Measurements from ENCODE around the gene NKIRAS1.
"Not testable (repeated sequence)": the region's sequence is repeated elsewhere in the genome, so short reads cannot be mapped to it uniquely, and the experiment has no call there.

NKIRAS1 gene

GRCh38 chr3:23909341-23909740 lies 7.4 kb downstream of the NKIRAS1 start:
- no peaks in the 10 kb centered on the region for H3K9me3 Mint-ChIP-seq
- CTCF ChIA-PET, result no interaction called here
- peaks cover 5% of the 10 kb centered on the region for H3K4me1 Mint-ChIP-seq
- peaks cover 13% of the 10 kb centered on the region for H3K36me3 Mint-ChIP-seq
- H3K27ac Mint-ChIP-seq, result no peak overlapping the region
- H3K4me3 Mint-ChIP-seq, result no peak overlapping the region
- no peak for DNase-seq
- H3K27me3 Mint-ChIP-seq, result no peaks in the 10 kb centered on the region

GRCh38 chr3:23904545-23904944 lies 12.2 kb downstream of the NKIRAS1 start:
- Mint-ChIP-seq H3K27me3 (no peaks in the 10 kb centered on the region), H3K36me3 (peaks cover 17% of the 10 kb centered on the region), H3K27ac (no peak overlapping the region), H3K9me3 (no peaks in the 10 kb centered on the region), H3K4me3 (no peak overlapping the region), H3K4me1 (no peaks in the 10 kb centered on the region)
- CTCF ChIA-PET, result no interaction called here
- no peak for DNase-seq

- Mint-ChIP-seq H3K4me1 (no peaks in the 10 kb centered on the region), H3K4me3 (no peak overlapping the region), H3K36me3 (peaks cover 23% of the 10 kb centered on the region), H3K27me3 (no peaks in the 10 kb centered on the region), H3K27ac (no peak overlapping the region), H3K9me3 (no peaks in the 10 kb centered on the region)
- DNase-seq, result no peak
- CTCF ChIA-PET, result interaction anchor here (0.8 kb wide), 1 partner anchor 278 kb away, joined by 4 read pairs; no protein-coding TSS in a partner anchor
These were observed 16.0 kb downstream of the NKIRAS1 start for GRCh38 chr3:23900744-23901143.

DNA sequence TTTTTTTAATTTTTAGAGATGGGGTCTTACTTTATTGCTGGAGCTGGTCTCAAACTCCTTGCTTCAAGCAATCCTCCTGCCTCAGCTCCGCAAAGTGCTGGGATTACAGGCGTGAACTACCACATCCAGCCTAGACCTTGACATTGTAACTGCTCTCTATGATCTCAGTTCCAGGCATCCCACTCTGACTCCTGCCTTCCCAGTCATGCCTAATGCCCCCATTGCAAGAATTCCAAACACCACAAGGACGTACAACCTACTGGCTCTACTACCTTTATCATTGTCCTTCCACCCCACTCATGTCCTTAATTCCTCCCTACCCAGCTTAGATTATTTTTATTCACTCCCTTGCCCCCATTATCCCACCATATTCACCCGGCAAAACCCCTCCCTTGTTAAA lies 21.6 kb downstream of the NKIRAS1 start:
- CTCF ChIA-PET, result no interaction called here
- peaks cover 23% of the 10 kb centered on the region for H3K36me3 Mint-ChIP-seq
- no peak for DNase-seq
- no peaks in the 10 kb centered on the region for H3K4me1 Mint-ChIP-seq
- H3K27me3 Mint-ChIP-seq, result no peaks in the 10 kb centered on the region
- peak overlapping the region; percentile 24 for H3K27ac Mint-ChIP-seq
- H3K9me3 Mint-ChIP-seq, result no peaks in the 10 kb centered on the region
- H3K4me3 Mint-ChIP-seq, result no peak overlapping the region

DNA sequence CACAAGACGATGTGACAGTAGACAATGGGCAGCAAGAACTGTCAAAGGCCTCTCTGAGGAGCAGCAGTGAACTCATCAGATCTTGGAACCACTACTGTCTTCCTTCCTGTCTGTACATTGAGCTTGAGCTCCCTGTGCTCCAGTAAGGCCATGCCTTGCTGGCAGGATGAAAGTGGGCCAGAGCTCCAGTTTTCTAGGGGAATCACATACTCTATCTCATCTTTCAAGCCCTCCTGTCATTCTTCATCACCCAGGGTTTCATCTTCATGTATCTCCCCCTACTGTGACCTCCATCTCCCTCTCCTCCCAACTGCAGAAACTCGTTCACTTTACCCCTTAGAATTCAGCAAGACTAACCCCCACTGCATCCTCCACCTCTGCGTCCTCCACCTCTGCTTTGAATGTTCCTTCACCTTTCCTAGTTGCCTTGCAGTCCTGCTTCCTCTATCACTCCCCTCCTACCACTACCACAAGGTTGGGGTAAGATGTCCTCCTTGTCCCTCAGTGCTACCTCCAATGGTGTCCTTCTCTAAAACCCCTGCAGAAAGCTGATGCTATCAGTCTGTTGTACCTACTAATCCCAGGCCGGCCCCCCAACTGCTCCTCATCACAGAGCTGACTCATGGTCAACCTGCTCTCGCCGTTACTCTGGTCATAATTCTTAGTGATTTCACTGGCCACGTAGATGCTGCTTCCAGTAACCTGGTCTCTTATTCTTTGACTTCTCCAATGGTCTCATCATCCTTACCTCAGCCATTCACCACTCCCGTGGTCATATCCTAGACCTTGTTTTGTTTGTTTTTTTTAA lies 22.3 kb downstream of the NKIRAS1 start:
- Mint-ChIP-seq H3K4me3 (no peak overlapping the region), H3K27me3 (no peaks in the 10 kb centered on the region), H3K4me1 (no peaks in the 10 kb centered on the region), H3K9me3 (no peaks in the 10 kb centered on the region), H3K27ac (no peak overlapping the region), H3K36me3 (peaks cover 23% of the 10 kb centered on the region)
- no peak for DNase-seq
- CTCF ChIA-PET, result no interaction called here

DNA sequence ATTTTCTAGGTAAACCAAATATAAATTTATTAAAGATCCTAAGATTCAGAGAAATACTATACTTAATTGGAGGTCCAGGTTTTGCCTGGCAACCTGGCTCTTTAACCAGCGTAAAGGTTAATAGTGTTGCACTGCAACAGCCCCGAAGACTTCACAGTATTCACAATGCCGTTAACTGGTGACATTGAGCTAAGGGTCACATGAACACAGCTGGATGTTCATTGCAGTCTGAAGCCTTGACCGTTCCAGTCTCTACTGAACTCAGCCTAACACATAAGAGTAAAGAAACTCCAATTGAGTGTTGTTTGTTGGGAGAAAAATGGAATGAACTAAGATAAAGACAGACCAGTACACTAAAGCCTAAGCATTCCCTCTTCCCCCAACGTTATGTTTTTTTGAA lies 26.8 kb downstream of the NKIRAS1 start:
- Mint-ChIP-seq H3K27me3 (no peaks in the 10 kb centered on the region), H3K27ac (no peak overlapping the region), H3K4me3 (no peak overlapping the region), H3K4me1 (no peaks in the 10 kb centered on the region), H3K9me3 (no peaks in the 10 kb centered on the region), H3K36me3 (peaks cover 18% of the 10 kb centered on the region)
- no peak for DNase-seq
- CTCF ChIA-PET, result interaction anchor here (0.8 to 1.1 kb wide), 2 partner anchors 35 to 54 kb away, joined by 3 read pairs; no protein-coding TSS in a partner anchor

DNA sequence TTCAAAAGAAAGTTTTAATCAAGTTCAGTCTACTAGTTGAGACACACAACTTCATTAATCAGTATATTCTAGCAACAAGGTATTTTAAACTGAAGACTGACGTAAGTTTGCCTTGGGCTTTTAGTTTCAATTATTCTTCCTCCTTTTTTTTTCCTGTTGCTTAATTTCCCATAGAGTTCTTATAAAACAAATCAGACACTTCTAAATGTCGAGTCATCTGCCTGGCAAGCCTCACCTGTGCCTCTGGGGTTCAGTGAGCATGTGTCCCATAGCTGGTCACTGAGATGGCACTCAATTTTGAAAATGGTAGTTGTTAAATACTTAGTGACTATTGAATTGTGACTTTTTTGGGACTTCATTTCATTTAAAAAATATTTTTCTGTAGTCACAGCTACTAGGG lies 27.4 kb downstream of the NKIRAS1 start:
- no peaks in the 10 kb centered on the region for H3K9me3 Mint-ChIP-seq
- H3K4me3 Mint-ChIP-seq, result no peak overlapping the region
- CTCF ChIA-PET, result interaction anchor here (0.6 to 2.1 kb wide), 7 partner anchors 10 to 675 kb away, joined by 3 to 6 read pairs (median 3); partner anchors contain the start of genes NKIRAS1 and RPL15

DNA sequence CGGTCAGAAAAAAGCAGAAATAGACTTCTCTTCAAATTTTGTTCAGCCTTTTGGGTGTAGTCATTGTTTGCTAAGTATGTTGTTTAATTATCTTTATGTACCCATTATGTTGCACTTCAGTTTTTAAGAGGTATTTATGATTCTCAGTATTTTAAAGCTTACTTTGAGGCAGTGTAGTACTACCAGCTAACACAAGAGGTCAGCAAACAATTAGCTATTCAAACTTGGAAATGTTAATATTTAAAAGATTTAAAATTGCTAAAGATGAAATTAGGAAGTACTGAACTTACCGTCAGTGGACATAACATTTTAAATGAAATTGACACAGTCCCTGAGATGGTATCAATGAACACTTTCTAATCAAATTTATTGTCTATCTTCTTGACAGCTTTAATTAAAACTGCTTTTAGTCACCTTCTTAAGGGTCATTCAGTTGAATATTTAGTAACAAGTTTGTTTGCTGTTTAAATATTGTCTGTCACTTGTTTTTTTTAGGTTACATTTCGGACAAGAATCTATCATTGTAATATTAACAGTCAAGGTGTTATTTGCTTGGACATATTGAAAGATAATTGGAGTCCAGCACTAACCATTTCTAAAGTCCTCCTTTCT lies 28.1 kb downstream of the NKIRAS1 start:
- Mint-ChIP-seq H3K9me3 (no peaks in the 10 kb centered on the region), H3K4me3 (no peak overlapping the region), H3K4me1 (no peaks in the 10 kb centered on the region), H3K27ac (no peak overlapping the region), H3K36me3 (peaks cover 11% of the 10 kb centered on the region), H3K27me3 (no peaks in the 10 kb centered on the region)
- CTCF ChIA-PET, result interaction anchor here (0.5 to 2.1 kb wide), 19 partner anchors 9 to 674 kb away, joined by 3 to 6 read pairs (median 3); partner anchors contain the start of genes NKIRAS1 and RPL15
- DNase-seq, result no peak

More for the DNA sequence above, 27.4 kb downstream of the NKIRAS1 start:
- H3K4me1 Mint-ChIP-seq, result no peaks in the 10 kb centered on the region
- H3K27me3 Mint-ChIP-seq, result no peaks in the 10 kb centered on the region
- DNase-seq, result no peak
- H3K36me3 Mint-ChIP-seq, result peaks cover 13% of the 10 kb centered on the region
- H3K27ac Mint-ChIP-seq, result no peak overlapping the region

- no peak for DNase-seq
- Mint-ChIP-seq H3K4me1 (peaks cover 5% of the 10 kb centered on the region), H3K27me3 (no peaks in the 10 kb centered on the region), H3K9me3 (no peaks in the 10 kb centered on the region), H3K27ac (no peak overlapping the region), H3K36me3 (peaks cover 9% of the 10 kb centered on the region), H3K4me3 (no peak overlapping the region)
- CTCF ChIA-PET, result no interaction called here
These were observed 30.5 kb downstream of the NKIRAS1 start for GRCh38 chr3:23886311-23886710.

DNA sequence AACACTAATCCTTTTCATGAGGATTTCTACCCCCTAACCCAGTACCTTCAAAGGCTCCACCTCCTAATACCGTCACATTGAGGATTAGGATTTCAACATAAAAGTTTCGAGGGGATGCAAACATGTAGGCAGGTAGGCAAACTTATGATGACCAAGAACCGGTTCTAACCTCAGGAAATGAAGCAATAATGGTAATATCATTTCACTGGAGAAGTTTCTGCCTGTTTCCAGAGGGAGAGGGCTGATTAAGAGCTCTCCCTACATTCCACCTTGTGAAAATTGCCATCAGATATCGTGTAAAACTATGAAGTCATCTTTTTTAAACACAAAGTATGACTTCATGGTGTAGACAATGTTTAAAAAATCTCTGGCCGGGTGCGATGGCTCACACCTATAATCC lies 31.6 kb downstream of the NKIRAS1 start:
- Mint-ChIP-seq H3K4me3 (no peak overlapping the region), H3K36me3 (peaks cover 10% of the 10 kb centered on the region), H3K27ac (no peak overlapping the region), H3K9me3 (no peaks in the 10 kb centered on the region), H3K27me3 (no peaks in the 10 kb centered on the region), H3K4me1 (peaks cover 9% of the 10 kb centered on the region)
- no peak for DNase-seq
- CTCF ChIA-PET, result no interaction called here

GRCh38 chr3:23884481-23884880 lies 32.3 kb downstream of the NKIRAS1 start:
- no peak for DNase-seq
- H3K27ac Mint-ChIP-seq, result no peak overlapping the region
- H3K27me3 Mint-ChIP-seq, result no peaks in the 10 kb centered on the region
- CTCF ChIA-PET, result no interaction called here
- H3K4me1 Mint-ChIP-seq, result peaks cover 9% of the 10 kb centered on the region
- no peak overlapping the region for H3K4me3 Mint-ChIP-seq
- H3K36me3 Mint-ChIP-seq, result peaks cover 9% of the 10 kb centered on the region
- no peaks in the 10 kb centered on the region for H3K9me3 Mint-ChIP-seq

DNA sequence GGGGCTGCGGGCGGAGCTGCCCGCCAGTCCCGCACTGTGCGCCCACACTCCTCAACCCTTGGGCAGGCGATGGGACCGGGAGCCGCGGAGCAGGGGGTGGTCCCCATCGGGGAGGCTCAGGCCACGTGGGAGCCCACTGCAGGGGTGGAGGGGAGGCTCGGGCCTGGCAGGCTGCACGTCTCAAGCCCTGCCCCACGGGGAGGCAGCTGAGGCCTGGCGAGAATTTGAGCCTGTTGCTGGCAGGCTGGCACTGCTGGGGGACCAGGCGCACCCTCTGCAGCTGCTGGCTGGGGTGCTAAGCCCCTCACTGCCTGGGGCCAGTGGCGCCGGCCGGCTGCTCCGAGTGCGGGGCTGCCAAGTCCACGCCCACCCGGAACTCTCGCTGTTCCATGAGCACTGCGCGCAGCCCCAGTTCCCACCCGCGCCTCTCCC lies 34.3 kb downstream of the NKIRAS1 start:
- no peaks in the 10 kb centered on the region for H3K9me3 Mint-ChIP-seq
- H3K27ac Mint-ChIP-seq, result no peak overlapping the region
- H3K4me1 Mint-ChIP-seq, result peaks cover 9% of the 10 kb centered on the region
- DNase-seq, result no peak
- no peaks in the 10 kb centered on the region for H3K27me3 Mint-ChIP-seq
- no peak overlapping the region for H3K4me3 Mint-ChIP-seq
- H3K36me3 Mint-ChIP-seq, result peaks cover 7% of the 10 kb centered on the region
- CTCF ChIA-PET, result interaction anchor here (1.3 kb wide), 1 partner anchor 9 kb away, joined by 3 read pairs; no protein-coding TSS in a partner anchor

DNA sequence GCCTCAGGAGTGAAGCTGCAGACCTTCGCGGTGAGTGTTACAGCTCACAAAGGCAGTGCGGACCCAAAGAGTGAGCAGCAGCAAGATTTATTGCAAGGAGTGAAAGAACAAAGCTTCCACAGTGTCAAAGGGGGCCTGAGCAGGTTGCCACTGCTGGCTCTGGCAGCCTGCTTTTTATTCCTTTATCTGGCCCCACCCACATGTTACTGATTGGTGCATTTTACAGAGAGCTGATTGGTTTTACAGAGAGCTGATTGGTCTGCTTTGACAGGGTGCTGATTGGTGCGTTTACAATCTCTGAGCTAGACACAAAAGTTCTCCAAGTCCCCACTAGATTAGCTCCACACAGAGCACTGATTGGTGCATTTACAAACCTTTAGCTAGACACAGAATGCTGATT lies 34.8 kb downstream of the NKIRAS1 start:
- not testable (repeated sequence) for DNase-seq, H3K4me3 Mint-ChIP-seq, H3K27ac Mint-ChIP-seq, H3K9me3 Mint-ChIP-seq, H3K27me3 Mint-ChIP-seq, H3K36me3 Mint-ChIP-seq, H3K4me1 Mint-ChIP-seq
- CTCF ChIA-PET, result interaction anchor here (1.3 kb wide), 1 partner anchor 9 kb away, joined by 3 read pairs; no protein-coding TSS in a partner anchor

DNA sequence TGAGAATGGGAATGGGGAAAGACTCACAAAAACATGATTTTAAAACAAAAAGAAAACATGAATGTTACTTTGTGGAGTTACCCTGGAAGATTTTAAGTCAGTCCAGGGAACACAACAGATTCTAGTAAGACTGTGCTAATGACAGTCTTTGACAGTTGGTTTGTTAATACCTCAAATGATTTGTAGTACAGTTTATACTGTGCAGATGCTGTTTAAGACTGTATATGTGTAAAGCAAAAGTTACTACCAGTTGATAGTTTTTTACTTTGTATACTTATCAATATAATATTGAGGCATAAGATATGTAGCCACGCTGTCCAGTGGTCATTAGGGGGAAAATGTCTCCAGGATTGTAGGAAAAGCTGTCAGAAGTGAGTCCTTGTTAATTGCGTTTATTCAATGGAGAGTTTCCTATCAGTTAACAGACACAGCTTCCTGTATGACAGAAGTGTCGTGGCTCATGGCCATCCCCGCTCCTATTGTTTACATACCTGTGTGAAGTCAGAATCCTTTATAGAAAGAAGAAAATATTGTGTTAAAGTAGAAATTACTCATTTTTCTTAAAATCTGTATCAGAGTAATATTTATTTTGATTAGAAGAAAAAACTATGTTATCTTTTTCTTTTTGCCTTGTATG lies 36.0 kb downstream of the NKIRAS1 start:
- Mint-ChIP-seq H3K27me3 (no peaks in the 10 kb centered on the region), H3K4me1 (peaks cover 9% of the 10 kb centered on the region), H3K36me3 (peaks cover 7% of the 10 kb centered on the region), H3K27ac (no peak overlapping the region), H3K9me3 (no peaks in the 10 kb centered on the region), H3K4me3 (no peak overlapping the region)
- CTCF ChIA-PET, result no interaction called here
- DNase-seq, result no peak
